Testis (tissue), 3 donors: ENCODE data around the gene RDH11. TPM values are rescaled to one million over a fixed set of nuclear protein-coding genes. Genes with fewer than 3 reads are reported as not detected.

Experiments
- DNase-seq: peaks from one replicate; pipeline ENCODE4 v3.0.0-alpha.2; 2019
- H3K27ac ChIP-seq, 2 donors: fragments of 200-600 bp; sonication (generic); one replicate each; pipeline ENCODE4 v1.5.1; 2019
- H3K27me3 ChIP-seq: fragments of 200-600 bp; sonication (generic); one replicate; pipeline ENCODE4 v1.5.1; 2019
- H3K36me3 ChIP-seq: fragments of 200-600 bp; sonication (generic); one replicate; pipeline ENCODE4 v1.5.1; 2017; ENCODE audit warnings: low read depth; ENCODE audit errors: missing control alignments
- H3K4me1 ChIP-seq: fragments of 200-600 bp; sonication (generic); one replicate; pipeline ENCODE4 v1.5.1; 2019
- H3K4me3 ChIP-seq, 2 donors: fragments of 200-600 bp; sonication (generic); one replicate each; pipeline ENCODE4 v1.5.1; 2017 to 2019
- H3K9me3 ChIP-seq: fragments of 200-600 bp; sonication (generic); one replicate; pipeline ENCODE4 v1.5.1; 2017
- POLR2A ChIP-seq: fragments of 450-650 bp; IDR thresholded peaks from one replicate; pipeline ENCODE4 v1.6.1; 2017; ENCODE audit warnings: antibody characterized with exemption, mild to moderate bottlenecking, moderate library complexity
- WGBS, 2 donors: methylation state at CpG; one replicate each; pipeline ENCODE4 v1.1.5; 2018; 5-methylcytosine and 5-hydroxymethylcytosine counted together
- intact Hi-C: fragments of 100-400 bp; cut with DNase I; formaldehyde crosslinking; loops from one replicate; pipeline ENCODE4 v1.15.1; 2023; ENCODE audit warnings: low total_unique reads
- polyA plus RNA-seq: library from polyadenylated mRNA; stranded (reverse); fragments of 350-450 nt; fragmentation: Illumina TruSeq; extraction: RNeasy Lipid Tissue Mini Kit (QIAGEN cat#74804); gene quantifications from one replicate; pipeline ENCODE4 v1.2.3, GENCODE V29; 2014; ENCODE audit warnings: low read depth, low replicate concordance; ENCODE audit not compliant: insufficient read depth
- total RNA-seq, 2 donors: library from RNA; depleted of rRNA; stranded (reverse); fragments of >200 nt; gene quantifications; one replicate each; pipeline ENCODE4 v1.2.3, GENCODE V29; 2016
- TF ChIP-seq, protein P1 (sequence below), 3 experiments: fragments of 450-650 bp in 2 of 3; fragments of 200-600 bp in 1 of 3; sonication (generic) in 1 of 3; IDR thresholded peaks; one replicate each; pipeline ENCODE4 v1.5.1; 2016 to 2019; ENCODE audit warnings: antibody characterized with exemption in 3 of 3, mild to moderate bottlenecking in 2 of 3, moderate library complexity in 1 of 3

RDH11 gene
- total and polyA plus RNA-seq, 3 donors from 2014 or later = 63.2 to 87.5 (median 82.4) TPM

DNA sequence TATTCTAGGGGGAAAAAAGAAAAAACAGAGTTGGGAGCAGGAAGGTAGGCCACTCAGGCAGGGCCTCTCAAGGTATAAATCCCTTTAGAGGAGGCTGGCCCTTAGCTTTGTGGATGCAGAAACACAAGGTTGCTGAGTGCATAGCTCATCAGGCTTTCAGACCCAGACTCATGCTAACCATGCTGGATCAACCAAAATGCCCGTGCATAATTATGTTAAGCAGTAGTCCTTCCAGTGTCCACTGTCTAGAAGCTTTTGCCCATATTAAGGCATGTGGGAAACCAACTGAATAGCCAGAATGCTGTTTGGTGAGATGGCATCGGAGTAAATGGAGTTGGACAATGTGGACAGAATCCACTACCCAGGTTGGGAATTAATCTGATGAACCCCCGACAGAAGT lies 56.9 kb downstream of the RDH11 start:
- DNase-seq = no peak
- intact Hi-C loops = no loop called here
- TF ChIP-seq, protein P1, sequence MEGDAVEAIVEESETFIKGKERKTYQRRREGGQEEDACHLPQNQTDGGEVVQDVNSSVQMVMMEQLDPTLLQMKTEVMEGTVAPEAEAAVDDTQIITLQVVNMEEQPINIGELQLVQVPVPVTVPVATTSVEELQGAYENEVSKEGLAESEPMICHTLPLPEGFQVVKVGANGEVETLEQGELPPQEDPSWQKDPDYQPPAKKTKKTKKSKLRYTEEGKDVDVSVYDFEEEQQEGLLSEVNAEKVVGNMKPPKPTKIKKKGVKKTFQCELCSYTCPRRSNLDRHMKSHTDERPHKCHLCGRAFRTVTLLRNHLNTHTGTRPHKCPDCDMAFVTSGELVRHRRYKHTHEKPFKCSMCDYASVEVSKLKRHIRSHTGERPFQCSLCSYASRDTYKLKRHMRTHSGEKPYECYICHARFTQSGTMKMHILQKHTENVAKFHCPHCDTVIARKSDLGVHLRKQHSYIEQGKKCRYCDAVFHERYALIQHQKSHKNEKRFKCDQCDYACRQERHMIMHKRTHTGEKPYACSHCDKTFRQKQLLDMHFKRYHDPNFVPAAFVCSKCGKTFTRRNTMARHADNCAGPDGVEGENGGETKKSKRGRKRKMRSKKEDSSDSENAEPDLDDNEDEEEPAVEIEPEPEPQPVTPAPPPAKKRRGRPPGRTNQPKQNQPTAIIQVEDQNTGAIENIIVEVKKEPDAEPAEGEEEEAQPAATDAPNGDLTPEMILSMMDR (IDR thresholded peaks at IDR 0.05) = no peak
- no peak for TF ChIP-seq POLR2A
- no peaks in the 10 kb centered on the region for H3K4me1 ChIP-seq
- H3K36me3 ChIP-seq = no peaks in the 10 kb centered on the region
- H3K27ac ChIP-seq = no peak overlapping the region
- no peaks in the 10 kb centered on the region for H3K27me3 ChIP-seq
- WGBS, 2 donors = 84 to 91% methylated on average over 3 of the region's 3 CpGs
- no peak overlapping the region for H3K4me3 ChIP-seq
- H3K9me3 ChIP-seq = no peaks in the 10 kb centered on the region

DNA sequence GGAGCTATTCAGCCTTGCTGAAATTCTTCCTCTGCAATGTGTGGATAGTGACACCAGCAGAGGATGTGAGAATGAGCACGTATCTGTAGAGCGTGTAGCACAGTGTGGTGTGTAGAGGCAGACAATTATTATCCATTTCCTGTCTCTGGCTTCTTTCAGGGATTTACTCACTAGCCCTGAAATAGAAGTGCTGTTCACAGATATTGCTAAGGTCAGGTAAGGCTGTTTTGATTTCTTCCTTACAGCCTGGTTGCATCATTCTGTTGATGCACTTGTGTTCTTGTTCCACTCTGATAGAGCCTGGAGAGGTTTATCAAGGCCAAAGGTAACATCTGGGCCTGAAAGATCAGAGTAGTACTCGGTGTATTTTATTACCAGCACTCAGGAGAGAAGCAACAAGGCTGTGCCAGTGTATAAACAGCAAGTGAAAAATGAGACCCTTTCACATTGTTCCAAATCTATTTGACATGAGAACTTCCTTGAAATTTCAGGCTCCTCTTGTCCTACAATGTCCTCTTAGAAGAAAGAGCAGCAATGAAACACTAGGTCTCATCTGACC lies 59.1 kb downstream of the RDH11 start:
- 73 to 87% methylated on average over 3 of the region's 3 CpGs for WGBS, 2 donors
- intact Hi-C loops = no loop called here
- Histone ChIP-seq H3K36me3 (no peaks in the 10 kb centered on the region), H3K4me1 (no peaks in the 10 kb centered on the region), H3K27me3 (no peaks in the 10 kb centered on the region), H3K9me3 (no peaks in the 10 kb centered on the region), H3K4me3 (no peak overlapping the region), H3K27ac (no peak overlapping the region)
- DNase-seq = no peak
- TF ChIP-seq, protein P1 (IDR thresholded peaks at IDR 0.05) = no peak
- TF ChIP-seq POLR2A = no peak

DNA sequence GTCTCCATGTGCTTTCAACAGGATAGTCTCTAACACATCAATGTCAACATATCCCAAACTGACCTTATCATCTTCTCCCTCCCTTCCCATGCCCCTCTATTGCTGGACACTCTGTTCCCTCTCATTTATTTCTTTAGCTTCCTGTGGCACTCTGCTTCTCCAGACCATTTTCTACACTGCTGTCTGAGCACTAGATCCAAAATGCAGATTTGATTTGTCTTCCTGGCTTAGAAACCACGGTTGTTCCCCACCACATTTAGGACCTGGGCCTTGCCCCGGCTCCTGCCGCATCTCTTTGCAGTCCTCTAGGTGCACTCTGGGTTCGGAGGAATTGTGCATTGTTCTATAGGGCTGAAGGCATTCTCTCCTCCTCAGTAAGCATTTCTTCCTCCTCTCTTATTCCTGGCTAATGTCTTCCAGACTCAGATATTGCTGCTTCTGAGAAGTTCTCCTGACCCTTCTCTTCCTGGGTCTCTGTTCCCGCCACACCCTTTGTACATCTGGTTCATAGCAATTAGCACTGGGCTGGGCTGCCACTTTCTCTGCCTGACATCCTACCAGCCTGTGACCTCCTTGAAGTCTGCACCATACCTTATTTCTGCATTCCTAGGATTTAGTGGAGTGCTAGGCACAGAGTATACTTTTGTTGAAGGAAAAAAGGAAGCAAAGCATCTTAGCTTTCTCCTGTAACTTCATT lies 62.0 kb downstream of the RDH11 start:
- Histone ChIP-seq H3K9me3 (no peaks in the 10 kb centered on the region), H3K36me3 (no peaks in the 10 kb centered on the region), H3K27ac (no peak overlapping the region), H3K4me1 (no peaks in the 10 kb centered on the region), H3K27me3 (no peaks in the 10 kb centered on the region), H3K4me3 (no peak overlapping the region)
- intact Hi-C loops = no loop called here
- DNase-seq = no peak
- WGBS, 2 donors = 87 to 92% methylated on average over 5 of the region's 5 CpGs
- TF ChIP-seq, protein P1 (IDR thresholded peaks at IDR 0.05) = no peak
- TF ChIP-seq POLR2A = no peak

DNA sequence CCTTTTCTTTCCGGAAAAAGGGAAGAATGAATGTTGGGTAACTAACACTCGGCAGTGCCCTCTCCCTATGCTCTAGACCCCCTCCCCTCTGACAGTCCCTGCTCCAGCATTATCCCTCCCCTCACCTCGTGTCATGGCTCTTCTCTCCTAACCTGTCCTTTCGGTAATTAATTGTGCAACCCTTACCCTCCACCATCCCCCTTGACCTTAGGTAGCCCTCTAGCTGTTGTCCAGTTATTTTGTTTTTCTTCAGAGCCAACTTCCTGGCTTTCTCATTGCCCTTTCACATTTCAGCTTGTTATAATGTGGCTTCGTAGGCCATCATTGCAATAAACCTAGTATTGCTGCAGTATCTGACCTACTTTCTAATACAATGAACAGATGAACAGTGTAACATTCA lies 64.6 kb downstream of the RDH11 start:
- DNase-seq = no peak
- TF ChIP-seq, protein P1 (IDR thresholded peaks at IDR 0.05) = no peak
- no peak for TF ChIP-seq POLR2A
- Histone ChIP-seq H3K27me3 (no peaks in the 10 kb centered on the region), H3K4me3 (no peak overlapping the region), H3K9me3 (no peaks in the 10 kb centered on the region), H3K4me1 (no peaks in the 10 kb centered on the region), H3K36me3 (no peaks in the 10 kb centered on the region), H3K27ac (no peak overlapping the region)
- intact Hi-C loops = no loop called here
- WGBS, 2 donors = 74 to 82% methylated on average over 5 of the region's 5 CpGs

DNA sequence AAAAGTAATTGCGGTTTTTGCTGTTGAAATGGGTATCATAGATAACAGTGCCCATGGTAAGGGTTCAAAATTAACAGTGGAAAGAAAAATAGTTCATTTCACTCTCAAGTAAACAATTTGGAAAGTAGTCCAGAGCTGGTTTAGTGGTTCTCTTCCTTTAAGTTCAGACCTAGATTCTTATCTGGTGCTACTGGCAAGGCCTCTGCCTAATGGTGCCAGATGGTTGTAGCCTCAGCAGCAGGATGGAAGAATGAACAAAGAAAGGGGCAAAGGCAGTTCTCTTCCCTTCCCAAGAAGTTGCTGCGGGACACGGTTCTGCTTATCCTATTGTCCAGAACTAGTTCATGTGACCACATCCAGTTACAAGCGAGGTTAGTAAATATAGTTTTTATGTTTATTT lies 65.4 kb downstream of the RDH11 start:
- Histone ChIP-seq H3K9me3 (no peaks in the 10 kb centered on the region), H3K27ac (no peak overlapping the region), H3K36me3 (no peaks in the 10 kb centered on the region), H3K4me3 (no peak overlapping the region), H3K4me1 (no peaks in the 10 kb centered on the region), H3K27me3 (no peaks in the 10 kb centered on the region)
- 92 to 97% methylated on average over 4 of the region's 4 CpGs for WGBS, 2 donors
- DNase-seq = no peak
- intact Hi-C loops = no loop called here
- TF ChIP-seq, protein P1 (IDR thresholded peaks at IDR 0.05) = no peak
- TF ChIP-seq POLR2A = no peak
